Neural cell (in vitro differentiated cells): ENCODE results near the gene DR1.

Experiments
- CTCF ChIP-seq: fragments of 450-650 bp; IDR thresholded peaks from 2 replicates; pipeline ENCODE4 v1.5.1; 2014; ENCODE audit warnings: antibody characterized with exemption, mild to moderate bottlenecking, moderate library complexity; ENCODE audit not compliant: poor library complexity, severe bottlenecking
- RAD21 ChIP-seq: fragments of 450-650 bp; conservative IDR thresholded peaks from 2 replicates; pipeline ENCODE4 v1.6.1; 2014; ENCODE audit warnings: antibody characterized with exemption, mild to moderate bottlenecking, moderate library complexity
- TAF1 ChIP-seq: IDR thresholded peaks from 2 replicates; pipeline ENCODE4 v1.6.1; 2012; ENCODE audit warnings: low read depth

- peak; percentile 87 for TF ChIP-seq TAF1
- TF ChIP-seq RAD21 = peak; percentile 32
- TF ChIP-seq CTCF = no peak
Observed at GRCh38 chr1:93345633-93346420, at the start of gene DR1.
